Effector CD8-positive, alpha-beta T cell (primary cell): ENCODE data around the gene CEMIP.

Source experiments
- DNase-seq: peaks from one replicate; lab custom pipeline; 2025; lab: John Stamatoyannopoulos, UW

Gene CEMIP

GRCh38 chr15:80823120-80823519 is 44.0 kb downstream of the CEMIP start:
- no peak for DNase-seq

GRCh38 chr15:80823995-80824394 is 44.8 kb downstream of the CEMIP start:
- DNase-seq: no peak

- no peak for DNase-seq
These were observed 46.3 kb downstream of the CEMIP start for GRCh38 chr15:80825361-80826030.

GRCh38 chr15:80828796-80829195 is 49.6 kb downstream of the CEMIP start:
- DNase-seq: no peak

- DNase-seq: no peak
These were observed 51.5 kb downstream of the CEMIP start for GRCh38 chr15:80830677-80831076.

GRCh38 chr15:80831192-80831591 is 52.0 kb downstream of the CEMIP start:
- no peak for DNase-seq

- DNase-seq: no peak
These were observed 52.5 kb downstream of the CEMIP start for GRCh38 chr15:80831606-80832224.

- DNase-seq: no peak
These were observed 53.5 kb downstream of the CEMIP start for GRCh38 chr15:80832686-80833085.

GRCh38 chr15:80834402-80834801 is 55.2 kb downstream of the CEMIP start:
- DNase-seq: no peak

GRCh38 chr15:80834906-80835305 is 55.7 kb downstream of the CEMIP start:
- DNase-seq: no peak

- no peak for DNase-seq
These were observed 56.2 kb downstream of the CEMIP start for GRCh38 chr15:80835336-80835735.

- no peak for DNase-seq
These were observed 57.1 kb downstream of the CEMIP start for GRCh38 chr15:80836223-80836622.

GRCh38 chr15:80837006-80837405 is 57.8 kb downstream of the CEMIP start:
- no peak for DNase-seq

- DNase-seq: no peak
These were observed 58.8 kb downstream of the CEMIP start for GRCh38 chr15:80838012-80838411.

GRCh38 chr15:80838666-80839065 is 59.5 kb downstream of the CEMIP start:
- no peak for DNase-seq

GRCh38 chr15:80839764-80840130 is 60.6 kb downstream of the CEMIP start:
- DNase-seq: no peak

- DNase-seq: no peak
These were observed 61.3 kb downstream of the CEMIP start for GRCh38 chr15:80840182-80841130.

- no peak for DNase-seq
These were observed 62.4 kb downstream of the CEMIP start for GRCh38 chr15:80841541-80841940.

GRCh38 chr15:80844011-80844732 is 65.0 kb downstream of the CEMIP start:
- DNase-seq: no peak

GRCh38 chr15:80846031-80846815 is 67.1 kb downstream of the CEMIP start:
- DNase-seq: no peak

GRCh38 chr15:80849308-80849707 is 70.1 kb downstream of the CEMIP start:
- DNase-seq: no peak
